Large intestine (tissue), 3 donors: ENCODE results near the gene IFT52. TPM values are rescaled to one million over a fixed set of nuclear protein-coding genes. Genes with fewer than 3 reads are reported as not detected.

Experiments used
- DNase-seq, 2 donors: peaks; one replicate each; pipeline versions ENCODE4 v3.0.0 to v3.0.0-alpha.2; 2013
- H3K27ac ChIP-seq: one replicate; pipeline ENCODE4 v1.5.1; 2013; ENCODE audit warnings: low read length
- H3K27me3 ChIP-seq: 2 replicates; pipeline ENCODE4 v1.6.1; 2013; ENCODE audit warnings: low read length; ENCODE audit not compliant: control insufficient read depth, insufficient read depth
- H3K36me3 ChIP-seq: 2 replicates; pipeline ENCODE4 v1.6.1; 2013; ENCODE audit warnings: low read length; ENCODE audit not compliant: control insufficient read depth, insufficient read depth
- H3K4me1 ChIP-seq: one replicate; pipeline ENCODE4 v1.6.1; 2013; ENCODE audit warnings: low read length; ENCODE audit not compliant: control insufficient read depth, insufficient read depth
- H3K4me3 ChIP-seq: one replicate; pipeline ENCODE4 v1.5.1; 2013; ENCODE audit warnings: low read length
- H3K9me3 ChIP-seq: one replicate; pipeline ENCODE4 v1.6.1; 2013; ENCODE audit warnings: mild to moderate bottlenecking, low read depth, low read length, moderate library complexity; ENCODE audit not compliant: control insufficient read depth
- WGBS: methylation state at CpG from one replicate; pipeline ENCODE4 v1.1.5; 2013; ENCODE audit warnings: low lambda C conversion rate; ENCODE audit not compliant: insufficient coverage; 5-methylcytosine and 5-hydroxymethylcytosine counted together
- polyA plus RNA-seq: library from polyadenylated mRNA; unstranded; fragments of 120-200 nt; gene quantifications from one replicate; pipeline ENCODE4 v1.2.1, GENCODE V29; 2013

Gene IFT52
- polyA plus RNA-seq, 1 donor, result 52.9 TPM

- Histone ChIP-seq H3K27ac (no peak overlapping the region), H3K27me3 (no peaks in the 10 kb centered on the region), H3K4me3 (no peak overlapping the region), H3K36me3 (peaks cover 6% of the 10 kb centered on the region), H3K4me1 (peaks cover 14% of the 10 kb centered on the region), H3K9me3 (peaks cover 12% of the 10 kb centered on the region)
- 100% methylated on average over 1 of the region's 4 CpGs for WGBS
- DNase-seq, result no peak
Observed at GRCh38 chr20:43549416-43550065, 41.2 kb upstream of the IFT52 start.

- Histone ChIP-seq H3K27me3 (no peaks in the 10 kb centered on the region), H3K4me1 (peaks cover 16% of the 10 kb centered on the region), H3K9me3 (peaks cover 12% of the 10 kb centered on the region), H3K4me3 (no peak overlapping the region), H3K36me3 (peaks cover 4% of the 10 kb centered on the region), H3K27ac (no peak overlapping the region)
- WGBS, result no CpG with 5 or more reads among the region's 2 CpGs
- peak in 1 of 2 donors; percentile 38 for DNase-seq
Observed at GRCh38 chr20:43550456-43550855, 40.3 kb upstream of the IFT52 start.

- H3K4me1 ChIP-seq, result peaks cover 39% of the 10 kb centered on the region
- no peak overlapping the region for H3K27ac ChIP-seq
- H3K27me3 ChIP-seq, result no peaks in the 10 kb centered on the region
- 83% methylated on average over 1 of the region's 3 CpGs for WGBS
- H3K9me3 ChIP-seq, result no peaks in the 10 kb centered on the region
- no peak for DNase-seq
- H3K4me3 ChIP-seq, result no peak overlapping the region
- no peaks in the 10 kb centered on the region for H3K36me3 ChIP-seq
Observed at GRCh38 chr20:43554369-43554768, 36.4 kb upstream of the IFT52 start.

GRCh38 chr20:43558412-43559146 lies 32.2 kb upstream of the IFT52 start, which contains the start of gene SGK2:
Gene SGK2, plus strand, starts transcription at chr20:43559027. Its CDS starts 7,469 bp downstream, at chr20:43566496.
- no peaks in the 10 kb centered on the region for H3K27me3 ChIP-seq
- H3K36me3 ChIP-seq, result no peaks in the 10 kb centered on the region
- H3K4me1 ChIP-seq, result peaks cover 31% of the 10 kb centered on the region
- WGBS, result no CpG with 5 or more reads among the region's 12 CpGs
- H3K27ac ChIP-seq, result peak within 1 kb of the TSS; percentile 94
- no peaks in the 10 kb centered on the region for H3K9me3 ChIP-seq
- peak; percentile 83 to 94 for DNase-seq
- peak within 1 kb of the TSS; percentile 8 for H3K4me3 ChIP-seq

GRCh38 chr20:43559147-43559987 lies 31.4 kb upstream of the IFT52 start:
- H3K27ac ChIP-seq, result peak overlapping the region; percentile 94
- H3K27me3 ChIP-seq, result no peaks in the 10 kb centered on the region
- WGBS, result 33% methylated on average over 2 of the region's 8 CpGs
- no peaks in the 10 kb centered on the region for H3K36me3 ChIP-seq
- DNase-seq, result no peak
- peak overlapping the region; percentile 8 for H3K4me3 ChIP-seq
- peaks cover 31% of the 10 kb centered on the region for H3K4me1 ChIP-seq
- H3K9me3 ChIP-seq, result no peaks in the 10 kb centered on the region

GRCh38 chr20:43560974-43561373 lies 29.8 kb upstream of the IFT52 start:
- peak overlapping the region; percentile 94 for H3K27ac ChIP-seq

GRCh38 chr20:43563429-43563828 lies 27.3 kb upstream of the IFT52 start:
- Histone ChIP-seq H3K4me1 (peaks cover 5% of the 10 kb centered on the region), H3K9me3 (no peaks in the 10 kb centered on the region), H3K27me3 (no peaks in the 10 kb centered on the region), H3K27ac (no peak overlapping the region), H3K4me3 (no peak overlapping the region), H3K36me3 (peaks cover 7% of the 10 kb centered on the region)
- DNase-seq, result no peak
- 80% methylated on average over 1 of the region's 3 CpGs for WGBS

More at GRCh38 chr20:43560974-43561373, 29.8 kb upstream of the IFT52 start:
- Histone ChIP-seq H3K9me3 (no peaks in the 10 kb centered on the region), H3K27me3 (no peaks in the 10 kb centered on the region), H3K4me3 (no peak overlapping the region), H3K36me3 (no peaks in the 10 kb centered on the region), H3K4me1 (peaks cover 25% of the 10 kb centered on the region)
- no peak for DNase-seq
- WGBS, result no CpG with 5 or more reads among the region's 3 CpGs

- H3K36me3 ChIP-seq, result peaks cover 13% of the 10 kb centered on the region
- no peak overlapping the region for H3K27ac ChIP-seq
- H3K27me3 ChIP-seq, result no peaks in the 10 kb centered on the region
- WGBS, result no CpG with 5 or more reads among the region's 7 CpGs
- DNase-seq, result no peak
- no peak overlapping the region for H3K4me3 ChIP-seq
- H3K9me3 ChIP-seq, result no peaks in the 10 kb centered on the region
- peaks cover 5% of the 10 kb centered on the region for H3K4me1 ChIP-seq
Observed at GRCh38 chr20:43563991-43564390, 26.7 kb upstream of the IFT52 start.

GRCh38 chr20:43564455-43564854 lies 26.3 kb upstream of the IFT52 start:
- no peak for DNase-seq
- Histone ChIP-seq H3K9me3 (no peaks in the 10 kb centered on the region), H3K4me3 (no peak overlapping the region), H3K27me3 (no peaks in the 10 kb centered on the region), H3K27ac (no peak overlapping the region), H3K4me1 (peaks cover 5% of the 10 kb centered on the region), H3K36me3 (peaks cover 17% of the 10 kb centered on the region)
- no CpG with 5 or more reads among the region's 8 CpGs for WGBS
